HepG2 (cell line): ENCODE measurements around the gene ABCC1. TPM values are rescaled to one million over a fixed set of nuclear protein-coding genes. Genes with fewer than 3 reads are reported as not detected.

Source experiments
- ATAC-seq: fragments of 200-7000 bp; cut with Tn5 transposase; 3 replicates; pipeline ENCODE4 v1.9.1; 2020; ENCODE audit warnings: mild to moderate bottlenecking, moderate library complexity
- BruUV-seq: library from RNA; stranded (reverse); fragments of 400-500 nt; replicated peaks from 2 replicates; lab custom pipeline; 2021; lab: Mats Ljungman, UMichigan
- CTCF ChIA-PET: fragments of 300-600 bp; formaldehyde crosslinking; extraction: SDS; loops from one replicate; lab custom pipeline; 2021; ENCODE audit warnings: low total read pairs, inconsistent platforms, low intra/inter-chr PET ratio; lab: Yijun Ruan, JAX
- POLR2A ChIA-PET: fragments of 350-600 bp; sonication (Branson Sonifier 250); formaldehyde crosslinking; loops from one replicate; lab custom pipeline; 2020; ENCODE audit warnings: antibody characterized with exemption, inconsistent platforms; lab: Yijun Ruan, JAX
- DNase-seq: peaks from one replicate; pipeline ENCODE4 v3.0.0-alpha.2; 2015; ENCODE audit warnings: low spot score
- FAIRE-seq: peaks from 3 replicates; lab custom pipeline; 2011; peaks lifted over from hg19 to GRCh38; lab: Jason Lieb, UNC
- H2AFZ ChIP-seq: one replicate; pipeline ENCODE4 v1.6.1; 2011; ENCODE audit warnings: low read length, inconsistent platforms
- H3K27ac ChIP-seq: fragments of 300-600 bp; 3 replicates; pipeline ENCODE4 v1.8.0; 2011; ENCODE audit warnings: mixed run types, mild to moderate bottlenecking, mixed read lengths, low read length, inconsistent platforms; ENCODE audit not compliant: insufficient read depth; ENCODE audit errors: extremely low read length
- H3K27me3 ChIP-seq, 2 experiments: fragments of 200-600 bp in 1 of 2; 2 replicates in 1 of 2; 3 replicates in 1 of 2; pipeline versions ENCODE4 v1.6.0 to v1.8.0; 2011; ENCODE audit warnings: low read length in 2 of 2, mild to moderate bottlenecking in 2 of 2, moderate library complexity in 2 of 2, inconsistent platforms in 1 of 2; ENCODE audit not compliant: insufficient read depth in 2 of 2, control insufficient read depth in 1 of 2
- H3K36me3 ChIP-seq, 2 experiments: fragments of 200-600 bp in 1 of 2; replicated peaks in 1 of 2; 2 replicates in 1 of 2; 3 replicates in 1 of 2; pipeline versions ENCODE4 v1.5.1 to v1.8.0; 2011; ENCODE audit warnings: low read length in 2 of 2, inconsistent platforms in 1 of 2; ENCODE audit not compliant: insufficient read depth in 2 of 2, control insufficient read depth in 1 of 2
- H3K4me1 ChIP-seq: 2 replicates; pipeline ENCODE4 v1.5.1; 2012; ENCODE audit warnings: low read length, inconsistent platforms; ENCODE audit not compliant: insufficient read depth
- H3K4me2 ChIP-seq: 2 replicates; pipeline ENCODE4 v1.6.0; 2011; ENCODE audit warnings: low read depth, low read length, inconsistent platforms
- H3K4me3 ChIP-seq, 3 experiments: fragments of 200-600 bp in 1 of 3; sonication (generic), shearing (Covaris generic) in 1 of 3; replicated peaks in 1 of 3; 2 replicates each; pipeline ENCODE4 v1.5.1; 2011 to 2016; ENCODE audit warnings: low read length in 3 of 3, inconsistent platforms in 2 of 3, low read depth in 2 of 3, mild to moderate bottlenecking in 2 of 3, control low read depth in 1 of 3, mixed read lengths in 1 of 3; ENCODE audit not compliant: insufficient read depth in 1 of 3
- H3K79me2 ChIP-seq: one replicate; pipeline ENCODE4 v1.6.1; 2011; ENCODE audit warnings: low read length, inconsistent platforms; ENCODE audit not compliant: insufficient read depth
- H3K9ac ChIP-seq: 2 replicates; pipeline ENCODE4 v1.6.0; 2011; ENCODE audit warnings: mild to moderate bottlenecking, low read depth, low read length, inconsistent platforms; ENCODE audit not compliant: insufficient read depth
- H3K9me3 ChIP-seq: 2 replicates; pipeline ENCODE4 v1.5.1; 2012; ENCODE audit warnings: mild to moderate bottlenecking, low read length
- H4K20me1 ChIP-seq: 2 replicates; pipeline ENCODE4 v1.6.0; 2011; ENCODE audit warnings: inconsistent platforms, mild to moderate bottlenecking, low read length, moderate library complexity; ENCODE audit not compliant: insufficient read depth
- CBX2 ChIP-seq, 2 experiments: fragments of 200-600 bp in 1 of 2; sonication (generic); formaldehyde crosslinking in 1 of 2; IDR thresholded peaks; 2 replicates each; pipeline versions ENCODE4 v1.7.0 to v1.8.1; 2018 to 2022; ENCODE audit warnings: low read depth in 2 of 2, low read length in 1 of 2, mild to moderate bottlenecking in 1 of 2, missing genetic modification reagents in 1 of 2
- CHD4 ChIP-seq: fragments of 200-600 bp; sonication (generic); IDR thresholded peaks from 2 replicates; pipeline ENCODE4 v1.7.0; 2017; ENCODE audit warnings: mild to moderate bottlenecking, low read length, borderline replicate concordance
- MLLT10 ChIP-seq: sonication (generic); formaldehyde crosslinking; IDR thresholded peaks from 2 replicates; pipeline ENCODE4 v1.4.0; 2020; ENCODE audit warnings: missing genetic modification reagents
- MNT ChIP-seq: fragments of 450-650 bp; IDR thresholded peaks from 2 replicates; pipeline ENCODE4 v1.6.1; 2016
- THAP11 ChIP-seq: IDR thresholded peaks from 2 replicates; pipeline ENCODE4 v1.6.1; 2016; ENCODE audit warnings: missing biosample characterization, missing genetic modification reagents
- UBTF ChIP-seq: sonication (generic); formaldehyde crosslinking; IDR thresholded peaks from 2 replicates; pipeline ENCODE4 v1.4.0; 2020; ENCODE audit warnings: mild to moderate bottlenecking, missing genetic modification reagents
- ZNF414 ChIP-seq: sonication (generic); formaldehyde crosslinking; IDR thresholded peaks from 2 replicates; pipeline ENCODE4 v1.5.0; 2020; ENCODE audit warnings: missing genetic modification reagents
- ZNF569 ChIP-seq: sonication (generic); formaldehyde crosslinking; IDR thresholded peaks from 2 replicates; pipeline ENCODE4 v1.5.0; 2020; ENCODE audit warnings: mild to moderate bottlenecking, missing genetic modification reagents, moderate library complexity, borderline replicate concordance
- ZNF580 ChIP-seq: IDR thresholded peaks from 2 replicates; pipeline ENCODE4 v1.6.1; 2016; ENCODE audit warnings: low read depth, borderline replicate concordance
- ZNF790 ChIP-seq: sonication (generic); formaldehyde crosslinking; IDR thresholded peaks from 2 replicates; pipeline ENCODE4 v1.8.0; 2022; ENCODE audit warnings: missing genetic modification reagents, mild to moderate bottlenecking, borderline replicate concordance
- ZNF879 ChIP-seq: sonication (generic); formaldehyde crosslinking; IDR thresholded peaks from 2 replicates; pipeline ENCODE4 v1.8.1; 2023; ENCODE audit warnings: missing genetic modification reagents
- WGBS: methylation state at CpG from one replicate; pipeline ENCODE4 v1.1.6; 2017; ENCODE audit warnings: low lambda C conversion rate; 5-methylcytosine and 5-hydroxymethylcytosine counted together
- in situ Hi-C: cut with HindIII; loops from 2 replicates; pipeline ENCODE4 v1.10.0; 2017; ENCODE audit warnings: low pct_unique_long_range_greater_than_20kb; ENCODE audit not compliant: extremely low pct_ligation_motif_present
- intact Hi-C: fragments of 100-400 bp; cut with micrococcal nuclease; formaldehyde crosslinking; loops from one replicate; pipeline ENCODE4 v1.10.0; 2022; ENCODE audit not compliant: unreplicated experiment
- polyA plus RNA-seq, 8 experiments: library from polyadenylated mRNA; depleted of rRNA in 3 of 8; stranded (reverse) in 7 of 8; unstranded in 1 of 8; fragments of >200 nt; fragmentation: Illumina TruSeq in 4 of 8; extraction: Trizol in 4 of 8; gene quantifications; 2 replicates each; pipeline versions ENCODE4 v1.2.1 to v1.2.3, GENCODE V29; 2011 to 2016; ENCODE audit warnings: low read depth in 4 of 8, missing spikeins in 1 of 8, mixed read lengths in 1 of 8; ENCODE audit not compliant: insufficient read depth in 1 of 8
- total RNA-seq, 5 experiments: library from RNA; depleted of rRNA; stranded (reverse); fragments of >200 nt; fragmentation: Illumina TruSeq; extraction: Trizol; gene quantifications; 2 replicates each; pipeline ENCODE4 v1.2.3, GENCODE V29; 2016; ENCODE audit warnings: low read depth in 1 of 5

ABCC1 gene
- total and polyA plus RNA-seq, 2 of the 13 experiments (the other 11 are each of a cell fraction or from before 2014, with no cell fraction given) = 13.0 to 30.6 TPM

- peak overlapping the region; percentile 14; the same call in 1 of the 2 replicates for H3K4me2 ChIP-seq
- H2AFZ ChIP-seq = no peak overlapping the region
- H3K9me3 ChIP-seq = no peaks in the 10 kb centered on the region
- FAIRE-seq (no peak), ATAC-seq (no peak), DNase-seq (no peak)
- POLR2A ChIA-PET = interaction anchor here (1.6 kb wide), 1 partner anchor 14 kb away, joined by 3 read pairs; no protein-coding TSS in a partner anchor
- H3K4me1 ChIP-seq = peaks cover 21% of the 10 kb centered on the region
- intact Hi-C loops (no loop called here), in situ Hi-C loops (no loop called here)
- H3K27ac ChIP-seq = no peak overlapping the region
- no TSS peak for BruUV-seq
- 28% methylated on average over 7 of the region's 7 CpGs for WGBS
- no peaks in the 10 kb centered on the region for H3K79me2 ChIP-seq
- CTCF ChIA-PET = no interaction called here
- TF ChIP-seq ZNF414 (CRISPR knock-in tag) (no peak), ZNF580 (CRISPR knock-in tag) (no peak), THAP11 (no peak), MLLT10 (CRISPR knock-in tag) (no peak), ZNF569 (no peak), CBX2 (IDR thresholded peaks at IDR 0.05; ENCODE audit: low read depth, low read length) (no peak), CBX2 (CRISPR knock-in tag; IDR thresholded peaks at IDR 0.05; ENCODE audit: low read depth) (no peak), ZNF879 (CRISPR knock-in tag) (no peak), MNT (no peak), CHD4 (no peak), UBTF (CRISPR knock-in tag) (no peak), ZNF790 (no peak)
- H3K36me3 ChIP-seq = no peaks in the 10 kb centered on the region
- no peak overlapping the region for H3K9ac ChIP-seq
- H4K20me1 ChIP-seq = no peaks in the 10 kb centered on the region
- no peaks in the 10 kb centered on the region; a peak in 1 of 5 replicates for H3K27me3 ChIP-seq
- no peak overlapping the region for H3K4me3 ChIP-seq
Measured at GRCh38 chr16:15913046-15913698, 36.2 kb upstream of the ABCC1 start.
